Endothelial cell of umbilical vein (primary cell): ENCODE measurements around the gene TOP3A. TPM values are rescaled to one million over a fixed set of nuclear protein-coding genes. Genes with fewer than 3 reads are reported as not detected.

Experiments used
- BruUV-seq: library from RNA; stranded (reverse); fragments of 400-500 nt; replicated peaks from 2 replicates; lab custom pipeline; 2021; lab: Mats Ljungman, UMichigan
- CTCF ChIA-PET: fragments of 300-600, 350-600 bp; sonication (Branson Sonifier 250); formaldehyde crosslinking; loops from one replicate; lab custom pipeline; 2021; ENCODE audit warnings: antibody characterized with exemption, inconsistent platforms; lab: Charles Lee
- POLR2A ChIA-PET: fragments of 300-600, 350-600 bp; sonication (Branson Sonifier 250); formaldehyde crosslinking; loops from one replicate; lab custom pipeline; 2021; ENCODE audit warnings: antibody characterized with exemption, inconsistent platforms; lab: Charles Lee
- DNase-seq: peaks from one replicate; pipeline ENCODE4 v3.0.0-alpha.2; 2011; ENCODE audit warnings: low read depth, low spot score
- FAIRE-seq: peaks from 2 replicates; lab custom pipeline; 2011; peaks lifted over from hg19 to GRCh38; lab: Jason Lieb, UNC
- H2AFZ ChIP-seq: 2 replicates; pipeline ENCODE4 v1.6.0; 2012; ENCODE audit warnings: low read depth, low read length, control low read depth, inconsistent platforms
- H3K27ac ChIP-seq: 2 replicates; pipeline ENCODE4 v1.5.1; 2011; ENCODE audit warnings: low read depth, mild to moderate bottlenecking, control low read depth, low read length, moderate library complexity; ENCODE audit not compliant: insufficient read depth
- H3K27me3 ChIP-seq, 2 experiments: 2 replicates each; pipeline versions ENCODE4 v1.6.0 to v1.6.1; 2011; ENCODE audit warnings: low read length in 2 of 2, mixed read lengths in 1 of 2; ENCODE audit not compliant: control insufficient read depth in 2 of 2, insufficient read depth in 2 of 2
- H3K36me3 ChIP-seq, 2 experiments: 2 replicates in 1 of 2; 3 replicates in 1 of 2; pipeline ENCODE4 v1.5.1; 2011; ENCODE audit warnings: low read length in 2 of 2, mild to moderate bottlenecking in 1 of 2, moderate library complexity in 1 of 2; ENCODE audit not compliant: control insufficient read depth in 2 of 2, insufficient read depth in 2 of 2; ENCODE audit errors: extremely low read depth in 1 of 2
- H3K4me1 ChIP-seq: 3 replicates; pipeline ENCODE4 v1.5.1; 2011; ENCODE audit warnings: mild to moderate bottlenecking, low read length; ENCODE audit not compliant: control insufficient read depth, insufficient read depth; ENCODE audit errors: extremely low read depth
- H3K4me2 ChIP-seq: 2 replicates; pipeline ENCODE4 v1.6.1; 2011; ENCODE audit warnings: low read length, control low read depth, mixed read lengths; ENCODE audit not compliant: insufficient read depth
- H3K4me3 ChIP-seq, 3 experiments: fragments of 200-600 bp in 1 of 3; sonication (generic), shearing (Covaris generic) in 1 of 3; replicated peaks in 1 of 3; 2 replicates each; pipeline ENCODE4 v1.5.1; 2011 to 2016; ENCODE audit warnings: control low read depth in 3 of 3, low read length in 3 of 3, mild to moderate bottlenecking in 2 of 3, inconsistent platforms in 1 of 3, low read depth in 1 of 3, moderate library complexity in 1 of 3; ENCODE audit not compliant: insufficient read depth in 1 of 3
- H3K79me2 ChIP-seq: 2 replicates; pipeline ENCODE4 v1.6.0; 2012; ENCODE audit warnings: low read length, inconsistent platforms; ENCODE audit not compliant: control insufficient read depth, insufficient read depth
- H3K9ac ChIP-seq: replicated peaks from 2 replicates; pipeline ENCODE3; 2011; ENCODE audit warnings: low read length, control low read depth; ENCODE audit not compliant: insufficient read depth; ENCODE audit errors: extremely low read depth
- H3K9me1 ChIP-seq: replicated peaks from 3 replicates; pipeline ENCODE4 v1.6.0; 2011; ENCODE audit warnings: mild to moderate bottlenecking, low read length; ENCODE audit not compliant: control insufficient read depth, insufficient read depth; ENCODE audit errors: extremely low read depth
- H3K9me3 ChIP-seq: replicated peaks from 2 replicates; pipeline ENCODE4 v1.5.1; 2012; ENCODE audit warnings: low read length, inconsistent platforms; ENCODE audit not compliant: control insufficient read depth, insufficient read depth
- H4K20me1 ChIP-seq: replicated peaks from 2 replicates; pipeline ENCODE3; 2011; ENCODE audit warnings: mild to moderate bottlenecking, low read length; ENCODE audit not compliant: control insufficient read depth, insufficient read depth; ENCODE audit errors: extremely low read depth
- EZH2 ChIP-seq: IDR thresholded peaks from 2 replicates; pipeline ENCODE4 v1.6.1; 2012; ENCODE audit warnings: borderline replicate concordance, low read depth, mild to moderate bottlenecking, moderate library complexity, low read length, inconsistent platforms; ENCODE audit not compliant: severe bottlenecking
- FOS ChIP-seq: IDR thresholded peaks from 2 replicates; pipeline ENCODE4 v1.6.1; 2011; ENCODE audit warnings: mild to moderate bottlenecking, low read length, moderate library complexity, borderline replicate concordance; ENCODE audit not compliant: insufficient read depth
- GATA2 ChIP-seq: IDR thresholded peaks from 2 replicates; pipeline ENCODE4 v1.7.0; 2011; ENCODE audit warnings: low read depth, mild to moderate bottlenecking, moderate library complexity, mixed read lengths, low read length; ENCODE audit not compliant: insufficient read length, insufficient read depth
- JUN ChIP-seq: IDR thresholded peaks from 2 replicates; pipeline ENCODE4 v1.6.1; 2011; ENCODE audit warnings: borderline replicate concordance, low read depth; ENCODE audit not compliant: insufficient read length, insufficient read depth
- MYC ChIP-seq: IDR thresholded peaks from one replicate; pipeline ENCODE4 v1.6.1; 2011; ENCODE audit warnings: mild to moderate bottlenecking, low read depth, low read length
- POLR2A ChIP-seq: IDR thresholded peaks from 2 replicates; pipeline ENCODE4 v1.6.1; 2012; ENCODE audit warnings: low read depth, mild to moderate bottlenecking, control low read depth, low read length
- POLR2AphosphoS5 ChIP-seq: IDR thresholded peaks from 2 replicates; pipeline ENCODE4 v1.6.1; 2012; ENCODE audit warnings: low read depth, mild to moderate bottlenecking, control low read depth, low read length, moderate library complexity; ENCODE audit not compliant: insufficient read depth
- dilution Hi-C: fragments of 300-500 bp; cut with MboI; formaldehyde crosslinking; loops from one replicate; pipeline ENCODE4 v1.15.0; 2019; ENCODE audit warnings: low sequenced_read_pairs; ENCODE audit not compliant: extremely low pct_ligation_motif_present
- intact Hi-C: fragments of 100-400 bp; cut with micrococcal nuclease; formaldehyde crosslinking; loops from one replicate; pipeline ENCODE4 v1.10.0; 2022
- polyA plus RNA-seq, 4 experiments: library from polyadenylated mRNA; depleted of rRNA in 3 of 4; stranded (reverse) in 3 of 4; unstranded in 1 of 4; fragments of >200 nt; gene quantifications; 2 replicates each; pipeline versions ENCODE4 v1.2.1 to v1.2.3, GENCODE V29; 2011 to 2012; ENCODE audit warnings: missing spikeins in 1 of 4
- total RNA-seq: library from RNA; stranded (reverse); gene quantifications from 2 replicates; pipeline ENCODE4 v1.2.3, GENCODE V29; 2021
- TF ChIP-seq, protein P1 (sequence below), 2 donors: IDR thresholded peaks; 1 replicate in 1 of 2; 2 replicates in 1 of 2; pipeline ENCODE4 v1.5.1; 2011; ENCODE audit warnings: low read length in 2 of 2, mild to moderate bottlenecking in 2 of 2, moderate library complexity in 2 of 2, control low read depth in 1 of 2, inconsistent platforms in 1 of 2, low read depth in 1 of 2; ENCODE audit not compliant: insufficient read depth in 1 of 2; ENCODE audit errors: extremely low read depth in 1 of 2
- TF ChIP-seq, protein P2 (sequence below): IDR thresholded peaks from 2 replicates; pipeline ENCODE4 v1.6.1; 2011; ENCODE audit not compliant: insufficient read depth, insufficient read length

TOP3A gene
- total and polyA plus RNA-seq, 2 donors (not counting 3 experiments of a cell fraction or from before 2014, with no cell fraction given): 20.4 to 53.1 TPM

DNA sequence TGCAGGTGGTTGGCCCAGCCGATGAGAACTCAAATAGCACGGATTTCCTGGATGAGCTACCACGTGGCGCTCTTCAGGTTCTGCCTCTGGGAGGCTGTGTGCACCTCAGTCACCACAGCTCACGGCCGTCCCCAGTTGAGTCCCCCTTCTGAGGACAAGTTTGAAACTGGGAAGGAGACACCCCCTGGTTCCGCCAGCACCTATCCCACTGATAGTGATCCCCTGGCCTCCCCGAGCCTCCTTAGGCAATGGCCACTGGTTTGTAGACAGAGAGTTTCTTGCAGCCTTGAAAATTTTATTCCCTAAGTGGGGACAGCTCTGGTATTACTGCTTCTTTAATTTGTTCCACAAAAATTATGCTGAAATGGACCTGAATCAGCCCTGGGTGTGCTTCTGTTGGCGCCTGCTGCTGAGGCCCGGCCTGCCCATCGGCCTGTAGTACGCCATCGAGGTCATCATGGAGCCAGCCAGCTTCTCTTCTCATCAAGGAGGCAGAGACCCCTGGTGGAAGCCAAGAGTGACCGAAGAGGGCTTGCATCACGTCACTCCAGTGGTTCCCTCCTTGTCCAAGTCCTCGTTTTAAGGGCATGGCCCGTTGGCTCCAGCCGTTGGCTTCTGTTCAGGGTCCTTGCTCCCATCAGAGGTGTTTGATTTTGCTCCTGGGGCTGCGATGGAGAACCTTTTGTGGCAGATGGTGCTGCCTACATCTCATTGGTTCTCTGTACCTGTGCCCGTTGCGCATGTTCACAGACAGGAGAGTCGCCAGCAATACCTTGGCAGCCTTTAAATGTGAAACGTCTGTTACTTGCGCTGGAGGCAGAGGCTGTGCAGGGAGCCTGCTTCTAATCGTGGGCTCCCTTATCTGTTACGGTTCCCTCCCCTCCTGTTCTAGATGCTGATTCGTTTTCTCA is 9.6 kb upstream of the TOP3A start:
- Histone ChIP-seq H3K4me2 (no peak overlapping the region), H3K79me2 (peaks cover 12% of the 10 kb centered on the region), H2AFZ (no peak overlapping the region), H3K4me1 (no peaks in the 10 kb centered on the region), H3K27ac (no peak overlapping the region), H3K9ac (no peak overlapping the region), H4K20me1 (no peaks in the 10 kb centered on the region), H3K9me3 (no peaks in the 10 kb centered on the region), H3K36me3 (peaks cover 3 to 44% of the 10 kb centered on the region in 2 experiments), H3K27me3 (no peaks in the 10 kb centered on the region), H3K9me1 (no peaks in the 10 kb centered on the region), H3K4me3 (no peak overlapping the region)
- BruUV-seq: no TSS peak
- dilution Hi-C loops: no loop called here
- TF ChIP-seq, protein P1, sequence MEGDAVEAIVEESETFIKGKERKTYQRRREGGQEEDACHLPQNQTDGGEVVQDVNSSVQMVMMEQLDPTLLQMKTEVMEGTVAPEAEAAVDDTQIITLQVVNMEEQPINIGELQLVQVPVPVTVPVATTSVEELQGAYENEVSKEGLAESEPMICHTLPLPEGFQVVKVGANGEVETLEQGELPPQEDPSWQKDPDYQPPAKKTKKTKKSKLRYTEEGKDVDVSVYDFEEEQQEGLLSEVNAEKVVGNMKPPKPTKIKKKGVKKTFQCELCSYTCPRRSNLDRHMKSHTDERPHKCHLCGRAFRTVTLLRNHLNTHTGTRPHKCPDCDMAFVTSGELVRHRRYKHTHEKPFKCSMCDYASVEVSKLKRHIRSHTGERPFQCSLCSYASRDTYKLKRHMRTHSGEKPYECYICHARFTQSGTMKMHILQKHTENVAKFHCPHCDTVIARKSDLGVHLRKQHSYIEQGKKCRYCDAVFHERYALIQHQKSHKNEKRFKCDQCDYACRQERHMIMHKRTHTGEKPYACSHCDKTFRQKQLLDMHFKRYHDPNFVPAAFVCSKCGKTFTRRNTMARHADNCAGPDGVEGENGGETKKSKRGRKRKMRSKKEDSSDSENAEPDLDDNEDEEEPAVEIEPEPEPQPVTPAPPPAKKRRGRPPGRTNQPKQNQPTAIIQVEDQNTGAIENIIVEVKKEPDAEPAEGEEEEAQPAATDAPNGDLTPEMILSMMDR (IDR thresholded peaks at IDR 0.05; ENCODE audit: extremely low read depth in 1 of 2, insufficient read depth in 1 of 2, low read depth in 1 of 2, low read length in 2 of 2): no peak
- TF ChIP-seq, protein P2, sequence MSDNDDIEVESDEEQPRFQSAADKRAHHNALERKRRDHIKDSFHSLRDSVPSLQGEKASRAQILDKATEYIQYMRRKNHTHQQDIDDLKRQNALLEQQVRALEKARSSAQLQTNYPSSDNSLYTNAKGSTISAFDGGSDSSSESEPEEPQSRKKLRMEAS: no peak
- no peak for TF ChIP-seq GATA2
- TF ChIP-seq MYC: no peak
- no peak for TF ChIP-seq EZH2
- no peak for TF ChIP-seq FOS
- TF ChIP-seq POLR2AphosphoS5: no peak
- no peak for TF ChIP-seq JUN
- no peak for TF ChIP-seq POLR2A
- intact Hi-C loops: no loop called here
- ChIA-PET POLR2A (no interaction called here), CTCF (interaction anchor here (1.1 to 2.2 kb wide), 2 partner anchors 9 to 107 kb away, joined by 3 to 10 read pairs; no protein-coding TSS in a partner anchor)
- FAIRE-seq: no peak
- DNase-seq: no peak
